ENCODE data around the gene NOTCH2.

NOTCH2 gene

GRCh38 chr1:119946724-119947123 is 122.7 kb downstream of the NOTCH2 start:
- DNase-seq = no peak

GRCh38 chr1:119943216-119943615 is 126.2 kb downstream of the NOTCH2 start:
- DNase-seq = no peak

GRCh38 chr1:119941392-119941791 is 128.1 kb downstream of the NOTCH2 start:
- no peak for DNase-seq

DNA sequence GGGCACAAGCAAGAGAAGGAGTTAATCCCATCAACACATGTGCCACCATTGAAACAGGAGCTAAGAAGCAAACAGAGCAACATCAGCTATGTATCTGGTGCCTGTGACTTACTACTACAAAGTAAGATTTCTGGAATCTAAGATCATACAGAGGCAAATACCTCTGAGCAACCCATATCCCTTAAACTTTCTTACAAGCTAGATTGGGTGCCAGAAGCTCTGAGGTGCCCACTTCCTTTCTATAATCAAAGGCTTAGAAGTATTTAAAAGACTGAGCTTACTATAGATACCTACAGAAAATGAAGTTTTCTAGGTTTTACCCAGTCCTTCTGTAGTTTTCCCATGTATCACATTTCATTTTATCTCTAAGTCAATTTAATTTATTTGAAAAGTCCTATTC is 128.8 kb downstream of the NOTCH2 start:
- no peak for DNase-seq

GRCh38 chr1:119937198-119937597 is 132.3 kb downstream of the NOTCH2 start:
- DNase-seq = no peak

DNA sequence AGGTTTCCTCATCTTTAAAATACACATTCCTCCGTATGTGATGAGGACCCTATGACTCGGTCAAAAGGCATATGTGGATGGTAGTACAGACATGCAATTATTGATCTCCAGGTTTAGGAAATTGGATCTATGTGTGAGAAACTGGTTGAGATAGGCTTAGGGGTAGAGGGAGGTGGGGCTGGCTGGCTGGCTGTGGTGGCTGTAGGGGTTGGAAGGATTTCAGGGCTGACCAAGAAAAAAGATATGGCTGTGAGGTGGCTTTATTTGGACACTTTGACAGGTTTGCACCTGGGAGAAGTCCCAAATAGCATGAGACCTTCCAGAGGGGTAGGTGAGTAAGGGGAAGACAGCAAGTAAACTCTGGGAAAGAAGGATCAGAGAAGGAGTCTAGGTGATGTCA is 133.5 kb downstream of the NOTCH2 start:
- DNase-seq = no peak

DNA sequence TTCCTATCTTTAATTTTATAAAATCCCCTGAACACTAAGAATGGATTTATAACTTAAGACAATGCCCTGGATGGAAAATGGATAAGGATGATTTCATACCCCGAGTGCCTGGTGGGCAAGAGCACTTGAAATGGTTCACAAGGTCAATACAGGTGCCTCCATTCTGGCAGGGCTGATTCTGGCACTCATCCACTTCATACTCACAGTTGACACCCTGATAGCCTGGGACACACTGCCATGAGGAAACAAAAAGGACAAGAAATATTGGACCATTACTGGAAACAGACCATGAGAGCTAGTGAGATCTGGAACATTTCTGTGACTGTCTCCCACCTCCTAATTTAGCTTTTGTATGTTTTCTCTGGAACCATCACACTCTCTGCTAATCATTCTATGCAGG is 134.1 kb downstream of the NOTCH2 start:
- DNase-seq = no peak

GRCh38 chr1:119933397-119933796 is 136.1 kb downstream of the NOTCH2 start:
- DNase-seq = no peak

DNA sequence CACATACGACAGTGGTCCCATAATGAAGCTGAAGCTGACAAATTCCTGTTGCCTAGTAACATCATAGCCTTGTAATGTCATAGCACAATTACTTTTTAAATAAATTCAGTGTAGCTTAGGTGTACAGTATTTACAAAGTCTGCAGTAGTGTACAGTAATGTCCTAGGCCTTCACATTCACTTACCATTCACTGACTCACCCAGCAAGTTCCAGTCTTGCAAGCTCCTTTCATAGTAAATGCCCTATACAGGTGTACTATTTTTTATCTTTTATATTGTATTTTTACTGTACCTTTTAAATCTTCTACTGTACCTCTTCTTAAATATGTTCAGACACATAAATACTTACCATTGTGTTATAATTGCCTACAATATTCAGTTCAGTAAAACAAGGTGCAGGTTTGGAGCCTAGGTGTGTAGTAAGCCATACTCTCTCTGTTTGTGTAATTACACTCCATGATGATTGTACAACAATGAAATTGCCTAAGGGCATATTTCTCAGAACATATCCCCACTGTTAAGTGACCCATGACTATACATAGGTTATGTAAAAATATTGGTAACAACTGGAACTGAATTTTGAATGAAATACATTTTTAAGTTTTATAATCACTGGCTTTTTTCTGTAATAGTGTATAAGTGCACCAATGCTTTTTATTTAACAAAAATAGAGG is 139.7 kb downstream of the NOTCH2 start:
- no peak for DNase-seq

DNA sequence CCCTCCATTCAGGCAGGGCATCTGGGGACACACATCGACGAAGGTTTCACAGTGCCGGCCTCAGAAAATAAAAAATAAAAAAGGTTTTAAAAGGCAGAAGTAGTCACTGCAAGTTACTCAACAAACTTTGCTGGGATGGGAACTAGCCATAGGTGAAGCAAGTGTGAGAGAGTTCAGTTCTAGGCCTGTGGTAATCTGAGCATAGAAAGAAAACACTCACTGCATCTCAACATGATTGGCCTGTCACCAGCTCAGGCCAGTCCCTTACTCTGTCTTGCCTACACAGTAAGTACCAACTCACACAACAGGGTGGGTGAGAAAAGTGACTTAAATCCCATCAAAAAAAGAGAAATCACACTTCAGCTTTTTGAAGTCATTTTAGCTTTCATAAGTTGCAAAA is 142.9 kb downstream of the NOTCH2 start:
- no peak for DNase-seq

- no peak for DNase-seq
These were observed 144.2 kb downstream of the NOTCH2 start for GRCh38 chr1:119924948-119925898.

GRCh38 chr1:119920104-119920968 is 149.1 kb downstream of the NOTCH2 start:
- no peak for DNase-seq

DNA sequence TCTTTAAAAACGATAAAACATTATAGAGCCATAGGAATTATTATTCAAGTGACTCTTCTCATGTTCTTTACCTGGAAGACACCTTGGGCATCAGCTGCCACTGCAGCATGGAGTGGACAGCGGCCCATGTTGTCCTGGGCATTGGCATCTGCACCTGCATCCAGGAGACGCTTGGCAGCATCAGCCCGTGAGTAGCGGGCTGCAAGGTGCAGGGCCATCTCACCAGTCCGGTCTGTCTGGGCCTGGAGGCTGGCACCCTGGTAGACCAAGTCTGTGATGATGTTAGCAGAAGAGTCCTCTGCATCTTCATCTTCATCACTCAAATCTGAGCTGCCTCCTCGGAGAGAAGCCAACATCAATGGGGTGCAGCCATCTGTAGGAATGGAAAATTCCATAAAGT is 150.2 kb downstream of the NOTCH2 start:
- no peak for DNase-seq

GRCh38 chr1:119918301-119918700 is 151.2 kb downstream of the NOTCH2 start:
- no peak for DNase-seq

DNA sequence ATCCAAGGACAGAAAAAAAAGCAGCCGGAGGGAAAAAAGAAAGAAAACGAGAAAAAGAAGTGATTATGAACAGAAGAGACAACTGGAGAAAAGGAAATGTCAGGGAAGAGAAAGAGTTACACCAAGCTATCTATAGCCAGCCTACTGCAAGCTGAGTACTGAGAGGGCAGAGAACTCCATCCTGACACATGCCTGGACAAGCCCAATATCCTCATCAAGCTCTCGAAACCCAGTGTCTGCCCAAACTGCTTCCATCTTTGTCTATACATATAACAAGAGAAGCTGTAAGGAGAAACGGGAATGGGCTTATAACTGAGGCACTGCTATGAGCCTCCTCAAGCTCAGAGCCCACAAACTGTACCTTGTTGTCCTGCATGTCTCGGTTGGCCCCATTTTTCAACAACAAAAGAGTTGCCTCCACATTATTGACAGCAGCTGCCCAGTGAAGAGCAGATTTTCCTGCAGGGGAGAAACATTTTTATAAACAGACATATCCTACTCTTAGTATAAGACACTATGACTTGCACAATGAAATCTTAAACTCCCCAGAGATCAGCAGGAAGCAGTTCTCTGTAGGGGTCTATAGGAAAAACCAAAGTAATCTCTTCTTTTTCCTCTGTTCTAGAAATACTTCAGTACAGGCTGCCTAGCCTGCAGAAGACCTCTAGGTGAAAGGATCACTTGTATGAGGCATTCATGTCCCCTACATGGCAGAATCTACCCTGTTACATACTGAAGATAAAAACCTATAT is 152.0 kb downstream of the NOTCH2 start:
- no peak for DNase-seq

DNA sequence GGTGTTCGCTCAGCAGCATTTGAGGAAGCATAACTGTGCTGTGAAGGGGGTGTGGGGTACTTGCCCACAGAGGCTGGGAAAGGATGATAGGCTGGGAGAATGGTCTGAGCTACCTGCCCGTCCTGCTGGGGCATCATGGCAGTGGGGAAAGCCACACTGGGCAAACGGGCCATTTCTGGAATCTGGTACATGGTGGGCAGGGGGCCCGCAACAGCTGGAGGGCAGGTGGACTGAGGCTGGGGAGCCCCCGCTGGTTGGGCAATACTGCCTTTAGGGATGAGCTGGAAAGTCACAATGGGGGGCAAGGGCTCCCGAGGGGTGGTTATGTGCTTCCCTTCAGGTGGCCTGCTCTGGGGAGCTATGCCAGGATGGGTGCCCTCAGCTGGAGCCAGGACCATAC is 153.9 kb downstream of the NOTCH2 start:
- no peak for DNase-seq

DNA sequence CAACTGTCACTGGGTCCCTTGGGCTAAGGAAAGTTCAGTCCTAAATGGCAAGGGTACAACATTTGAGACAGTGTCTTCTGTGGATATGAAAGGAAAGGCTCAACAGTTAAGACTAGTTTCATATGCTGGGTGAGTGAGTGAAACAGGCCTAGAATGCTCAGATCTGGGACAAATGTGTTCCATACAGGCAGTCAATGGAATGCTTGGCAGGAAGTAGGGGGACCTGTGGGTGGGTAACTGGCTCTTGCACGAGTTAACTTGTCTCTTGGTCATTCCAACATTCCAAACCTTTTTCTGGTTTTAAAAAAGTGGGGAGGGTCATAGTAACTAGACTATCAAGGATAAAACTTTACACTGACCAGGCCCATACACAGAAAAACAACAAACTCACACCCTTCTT is 155.4 kb downstream of the NOTCH2 start:
- no peak for DNase-seq

DNA sequence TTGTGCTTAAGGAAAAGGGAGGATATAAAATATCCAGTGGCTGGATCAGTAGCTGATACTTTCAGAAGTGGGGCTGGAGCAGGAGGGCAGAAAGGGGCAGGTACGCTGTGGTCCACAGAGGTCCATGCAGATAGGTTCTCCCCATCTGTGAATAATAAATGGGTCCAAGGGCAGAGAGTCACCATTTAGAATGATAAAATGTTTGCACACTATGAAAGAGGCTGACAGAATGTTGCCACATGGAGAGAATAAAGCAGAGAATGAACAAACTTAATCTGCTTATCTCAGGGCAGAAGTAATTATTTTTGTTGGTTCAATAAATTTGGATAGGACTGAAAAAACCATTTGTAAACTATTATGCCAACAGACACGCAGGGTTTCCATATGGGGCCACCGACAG is 156.5 kb downstream of the NOTCH2 start:
- no peak for DNase-seq

- DNase-seq = no peak
These were observed 157.7 kb downstream of the NOTCH2 start for GRCh38 chr1:119911775-119912174.

DNA sequence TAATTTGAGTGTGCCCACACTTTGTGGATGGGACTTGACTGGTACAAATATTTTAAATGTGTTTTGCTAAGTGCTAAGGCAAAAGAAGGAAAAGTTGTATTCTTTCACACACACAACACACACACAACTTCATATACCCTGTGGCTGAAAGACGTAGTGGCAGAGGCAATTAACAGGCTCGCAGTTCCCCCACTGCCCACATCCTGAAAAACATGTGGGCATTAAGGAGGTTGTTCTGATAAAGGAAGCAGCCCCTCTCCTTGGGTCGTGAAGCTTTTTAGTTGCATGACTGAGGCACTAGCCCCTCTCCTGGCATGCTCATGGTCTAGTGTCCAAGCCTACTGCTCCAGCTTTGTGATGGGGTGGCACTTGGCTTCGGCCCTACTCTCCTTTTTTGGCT is 158.8 kb downstream of the NOTCH2 start:
- DNase-seq = no peak

GRCh38 chr1:119909890-119910596 is 159.4 kb downstream of the NOTCH2 start:
- no peak for DNase-seq

All from right kidney (tissue), 1 donor.